ENCODE measurements around the gene FHL3. TPM values are rescaled to one million over a fixed set of nuclear protein-coding genes. Genes with fewer than 3 reads are reported as not detected.

The FHL3 gene
- total and polyA plus RNA-seq, 2 of the 4 experiments (the other 2 are of a cell fraction), result 11.5 to 27.1 TPM

DNA sequence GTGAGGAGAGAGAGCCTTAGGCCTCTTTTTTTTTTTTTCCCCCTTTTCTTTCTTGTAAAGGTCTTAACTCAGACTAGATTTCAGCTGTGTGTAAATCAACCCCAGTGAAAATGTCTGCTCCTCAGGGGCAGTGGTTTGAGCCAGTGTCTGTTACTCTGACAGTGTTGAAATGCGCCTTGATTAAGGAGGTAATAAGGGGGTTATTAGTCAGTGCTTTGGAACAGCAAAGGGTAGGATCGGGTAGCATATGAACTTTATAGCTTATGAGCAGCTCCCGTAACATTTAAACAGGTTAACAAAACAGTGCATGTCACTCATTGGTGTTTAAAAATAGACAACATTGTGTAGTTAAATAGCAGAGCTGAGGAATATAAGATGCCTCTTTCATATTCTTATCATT, 17.5 kb upstream of the FHL3 start:
- Histone ChIP-seq H2BK20ac (ENCODE audit: low read depth, low read length) (no peak overlapping the region), H4K5ac (ENCODE audit: low read depth, low read length) (no peak overlapping the region), H3K36me3 (ENCODE audit: control insufficient read depth, insufficient read depth, low read length) (peaks cover 44% of the 10 kb centered on the region), H2BK15ac (ENCODE audit: low read depth, low read length) (no peak overlapping the region), H4K91ac (ENCODE audit: insufficient read depth, low read depth, low read length) (no peak overlapping the region), H4K20me1 (ENCODE audit: insufficient read depth, low read length) (0 out of 2 replicates have a peak, but pooled peaks cover 4% of the 10 kb centered on the region), H3K79me1 (ENCODE audit: low read depth in 1 of 2, low read length in 2 of 2) (peaks cover 4 to 18% of the 10 kb centered on the region in 2 experiments), H2BK5ac (ENCODE audit: low read depth, low read length, poor library complexity, severe bottlenecking) (no peak overlapping the region), H2AFZ (replicated peaks; ENCODE audit: low read length, poor library complexity) (no peak overlapping the region), H3K4me1 (ENCODE audit: control insufficient read depth, insufficient read depth, low read length) (peaks cover 5% of the 10 kb centered on the region), H3K27me3 (ENCODE audit: control insufficient read depth, insufficient read depth, low read length) (no peaks in the 10 kb centered on the region), H3K4me2 (ENCODE audit: low read depth, low read length) (no peak overlapping the region), H3K9me3 (ENCODE audit: control insufficient read depth, insufficient read depth, low read length) (no peaks in the 10 kb centered on the region), H2AK5ac (ENCODE audit: low read depth, low read length) (no peak overlapping the region), H2BK120ac (ENCODE audit: low read depth, low read length) (no peak overlapping the region), H3K9me1 (ENCODE audit: insufficient read depth, low read length) (no peaks in the 10 kb centered on the region), H2AK9ac (replicated peaks; ENCODE audit: low read depth, low read length, poor library complexity) (no peak overlapping the region), H4K8ac (ENCODE audit: low read depth in 2 of 2, low read length in 2 of 2) (no peak overlapping the region), H3K4me3 (ENCODE audit: insufficient read depth, low read depth, low read length) (no peak overlapping the region), H3K18ac (ENCODE audit: low read depth, low read length) (no peak overlapping the region), H3K23ac (ENCODE audit: low read depth, low read length) (no peak overlapping the region), H3K27ac (ENCODE audit: insufficient read depth, low read length) (no peak overlapping the region), H3K4ac (ENCODE audit: low read depth, low read length) (no peak overlapping the region), H3K9ac (ENCODE audit: low read depth, low read length) (no peak overlapping the region), H3K14ac (replicated peaks; ENCODE audit: low read depth, low read length) (no peak overlapping the region), H3K56ac (ENCODE audit: extremely low read depth, insufficient read depth, low read length) (no peak overlapping the region)
- POLR2A ChIA-PET (ENCODE audit: unreplicated experiment), result no interaction called here
- WGBS, 2 experiments (ENCODE audit: extremely low coverage in 2 of 2, insufficient read length in 1 of 2), result 80% methylated on average over 1 of the region's 3 CpGs; no CpG with 5 or more reads in 1 of the 2 experiments
- in situ Hi-C loops (cut with MboI; ENCODE audit: low sequenced_read_pairs), result loop anchor here (25.0 kb wide), 3 partner anchors 436 to 1561 kb away; partner anchors contain the start of genes GNL2, MRPS15 and OSCP1
- no TSS peak for BruUV-seq (replicated peaks)
- CTCF ChIA-PET, result interaction anchor here (0.9 kb wide), 1 partner anchor 32 kb away, joined by 5 read pairs; no protein-coding TSS in a partner anchor
- DNase-seq, result no peak
- intact Hi-C loops (cut with micrococcal nuclease), result no loop called here
- TF ChIP-seq RAD21 (IDR thresholded peaks at IDR 0.05; ENCODE audit: low read length), result no peak
- dilution Hi-C loops (cut with HindIII; ENCODE audit: low sequenced_read_pairs, unreplicated experiment), result no loop called here
- ATAC-seq (ENCODE audit: low read depth), result no peak

All from IMR-90 (cell line).